Ectodermal cell (in vitro differentiated cells): ENCODE measurements around the gene PHF12.
A peak's percentile ranks its signal among the peaks of the same experiment; 100 is the strongest.

Experiments
- H3K27ac ChIP-seq: 2 replicates; pipeline ENCODE4 v1.7.0; 2013; ENCODE audit warnings: mild to moderate bottlenecking, low read depth, low read length; ENCODE audit not compliant: insufficient read depth, poor library complexity, severe bottlenecking
- H3K27me3 ChIP-seq: 2 replicates; pipeline ENCODE4 v1.7.0; 2013; ENCODE audit warnings: mild to moderate bottlenecking, low read length; ENCODE audit not compliant: insufficient read depth, control insufficient read depth, poor library complexity, severe bottlenecking
- H3K36me3 ChIP-seq: one replicate; pipeline ENCODE4 v1.7.0; 2013; ENCODE audit warnings: low read length; ENCODE audit not compliant: control insufficient read depth, insufficient read depth
- H3K4me1 ChIP-seq: one replicate; pipeline ENCODE4 v1.7.0; 2013; ENCODE audit warnings: low read length; ENCODE audit not compliant: control insufficient read depth, insufficient read depth
- H3K4me3 ChIP-seq: 2 replicates; pipeline ENCODE4 v1.7.0; 2013; ENCODE audit warnings: low read depth, low read length, control low read depth; ENCODE audit not compliant: insufficient read depth
- H3K9me3 ChIP-seq: 2 replicates; pipeline ENCODE4 v1.7.0; 2013; ENCODE audit warnings: mild to moderate bottlenecking, low read length, moderate library complexity; ENCODE audit not compliant: control insufficient read depth
- WGBS, 2 experiments: methylation state at CpG; one replicate each; pipeline ENCODE4 v1.1.7; 2013; ENCODE audit warnings: missing lambda C conversion rate in 2 of 2; 5-methylcytosine and 5-hydroxymethylcytosine counted together

The PHF12 gene

GRCh38 chr17:28989028-28989427 lies 37.7 kb upstream of the PHF12 start:
- H3K27me3 ChIP-seq: peaks cover 3% of the 10 kb centered on the region
- H3K4me1 ChIP-seq: peaks cover 22% of the 10 kb centered on the region
- H3K36me3 ChIP-seq: no peaks in the 10 kb centered on the region

GRCh38 chr17:28988475-28988874 lies 37.2 kb upstream of the PHF12 start:
- Histone ChIP-seq H3K4me3 (no peak overlapping the region), H3K36me3 (no peaks in the 10 kb centered on the region), H3K27ac (no peak overlapping the region), H3K27me3 (peaks cover 3% of the 10 kb centered on the region), H3K9me3 (no peaks in the 10 kb centered on the region), H3K4me1 (peaks cover 22% of the 10 kb centered on the region)
- WGBS, 2 experiments: 95 to 98% methylated on average over 1 of the region's 1 CpG

More at GRCh38 chr17:28989028-28989427, 37.7 kb upstream of the PHF12 start:
- Histone ChIP-seq H3K9me3 (no peaks in the 10 kb centered on the region), H3K4me3 (no peak overlapping the region), H3K27ac (no peak overlapping the region)

GRCh38 chr17:28986714-28987655 lies 35.7 kb upstream of the PHF12 start:
- Histone ChIP-seq H3K27ac (no peak overlapping the region), H3K4me3 (no peak overlapping the region), H3K4me1 (peaks cover 22% of the 10 kb centered on the region), H3K36me3 (no peaks in the 10 kb centered on the region), H3K27me3 (peaks cover 3% of the 10 kb centered on the region), H3K9me3 (no peaks in the 10 kb centered on the region)
- 65 to 70% methylated on average over 15 of the region's 15 CpGs for WGBS, 2 experiments

- 17 to 18% methylated on average over 36 of the region's 36 CpGs for WGBS, 2 experiments
- peak overlapping the region; percentile 8 for H3K4me3 ChIP-seq
- H3K27ac ChIP-seq: no peak overlapping the region
- H3K27me3 ChIP-seq: peaks cover 3% of the 10 kb centered on the region
- H3K9me3 ChIP-seq: no peaks in the 10 kb centered on the region
- H3K36me3 ChIP-seq: no peaks in the 10 kb centered on the region
- peaks cover 22% of the 10 kb centered on the region for H3K4me1 ChIP-seq
Measured at GRCh38 chr17:28985950-28986713, 34.8 kb upstream of the PHF12 start.

- 87 to 88% methylated on average over 7 of the region's 7 CpGs for WGBS, 2 experiments
- Histone ChIP-seq H3K27ac (no peak overlapping the region), H3K36me3 (no peaks in the 10 kb centered on the region), H3K9me3 (no peaks in the 10 kb centered on the region), H3K4me3 (no peak overlapping the region), H3K27me3 (peaks cover 3% of the 10 kb centered on the region), H3K4me1 (peaks cover 22% of the 10 kb centered on the region)
Measured at GRCh38 chr17:28983286-28984230, 32.2 kb upstream of the PHF12 start.

- Histone ChIP-seq H3K27ac (no peak overlapping the region), H3K4me1 (peaks cover 18% of the 10 kb centered on the region), H3K4me3 (no peak overlapping the region), H3K27me3 (no peaks in the 10 kb centered on the region), H3K36me3 (no peaks in the 10 kb centered on the region), H3K9me3 (no peaks in the 10 kb centered on the region)
- WGBS, 2 experiments: 91% methylated on average over 11 of the region's 11 CpGs
Measured at GRCh38 chr17:28982131-28982793, 30.9 kb upstream of the PHF12 start.

GRCh38 chr17:28978356-28978964 lies 27.1 kb upstream of the PHF12 start:
- H3K4me3 ChIP-seq: no peak overlapping the region
- H3K27me3 ChIP-seq: no peaks in the 10 kb centered on the region

GRCh38 chr17:28977659-28978355 lies 26.5 kb upstream of the PHF12 start:
- Histone ChIP-seq H3K9me3 (no peaks in the 10 kb centered on the region), H3K4me1 (no peaks in the 10 kb centered on the region), H3K27me3 (no peaks in the 10 kb centered on the region), H3K4me3 (no peak overlapping the region), H3K27ac (no peak overlapping the region), H3K36me3 (no peaks in the 10 kb centered on the region)
- WGBS, 2 experiments: 90 to 92% methylated on average over 8 of the region's 8 CpGs

More at GRCh38 chr17:28978356-28978964, 27.1 kb upstream of the PHF12 start:
- Histone ChIP-seq H3K4me1 (no peaks in the 10 kb centered on the region), H3K9me3 (no peaks in the 10 kb centered on the region), H3K27ac (no peak overlapping the region), H3K36me3 (no peaks in the 10 kb centered on the region)
- 90 to 92% methylated on average over 2 of the region's 2 CpGs for WGBS, 2 experiments

GRCh38 chr17:28975646-28976045 lies 24.3 kb upstream of the PHF12 start:
- H3K4me3 ChIP-seq: no peak overlapping the region
- no peaks in the 10 kb centered on the region for H3K9me3 ChIP-seq
- H3K27ac ChIP-seq: no peak overlapping the region
- WGBS, 2 experiments: 93 to 94% methylated on average over 5 of the region's 5 CpGs
- H3K36me3 ChIP-seq: no peaks in the 10 kb centered on the region
- H3K4me1 ChIP-seq: peaks cover 10% of the 10 kb centered on the region
- H3K27me3 ChIP-seq: no peaks in the 10 kb centered on the region
